NCI-H226 (cell line): Measurements from ENCODE around the gene CYLD.

ENCODE experiments used
- DNase-seq: peaks from one replicate; pipeline ENCODE4 v3.0.0-alpha.2; 2015

Gene CYLD

GRCh38 chr16:50848755-50849514 lies 107.0 kb downstream of the CYLD start:
- DNase-seq, result no peak
